MM.1S (cell line): ENCODE data around the gene FHDC1.

Source experiments
- EZH2 ChIP-seq: fragments of 300-600 bp; sonication (generic); optimal IDR thresholded peaks from 2 replicates; pipeline ENCODE3; 2017; ENCODE audit warnings: low read depth, mild to moderate bottlenecking, antibody characterized with exemption, low read length, mixed read lengths
- EZH2phosphoT487 ChIP-seq: fragments of 300-600 bp; sonication (generic); IDR thresholded peaks from 2 replicates; pipeline ENCODE4 v1.6.1; 2018; ENCODE audit warnings: antibody characterized with exemption, low read length
- TF ChIP-seq, protein P1 (sequence below): fragments of 300-600 bp; sonication (generic); IDR thresholded peaks from 2 replicates; pipeline ENCODE4 v1.5.1; 2016; ENCODE audit warnings: antibody characterized with exemption, low read length, mixed read lengths

DNA sequence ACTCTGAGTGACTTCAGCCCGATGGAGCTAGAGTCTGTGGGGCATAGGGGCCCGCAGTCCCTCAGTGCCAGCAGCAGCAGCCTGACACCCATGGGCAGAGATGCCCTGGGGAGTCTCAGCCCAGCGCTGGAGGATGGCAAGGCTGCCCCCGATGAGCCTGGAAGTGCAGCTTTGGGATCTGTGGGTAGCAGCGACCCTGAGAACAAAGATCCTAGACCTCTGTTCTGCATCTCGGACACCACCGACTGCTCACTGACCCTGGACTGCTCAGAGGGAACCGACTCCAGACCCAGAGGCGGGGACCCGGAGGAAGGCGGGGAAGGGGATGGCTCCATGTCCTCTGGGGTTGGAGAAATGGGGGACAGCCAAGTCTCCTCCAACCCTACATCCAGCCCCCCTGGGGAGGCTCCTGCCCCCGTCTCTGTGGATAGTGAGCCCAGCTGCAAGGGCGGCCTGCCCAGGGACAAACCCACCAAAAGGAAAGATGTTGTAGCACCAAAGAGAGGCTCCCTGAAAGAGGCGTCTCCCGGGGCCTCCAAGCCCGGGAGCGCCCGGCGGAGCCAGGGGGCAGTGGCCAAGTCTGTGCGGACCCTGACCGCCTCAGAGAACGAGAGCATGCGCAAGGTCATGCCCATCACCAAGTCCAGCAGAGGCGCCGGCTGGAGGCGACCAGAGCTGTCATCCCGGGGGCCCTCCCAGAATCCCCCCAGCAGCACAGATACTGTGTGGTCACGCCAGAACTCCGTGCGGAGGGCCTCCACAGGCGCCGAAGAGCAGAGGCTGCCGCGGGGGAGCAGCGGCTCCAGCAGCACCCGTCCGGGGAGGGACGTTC lies 39.5 kb downstream of the FHDC1 start:
- TF ChIP-seq, protein P1, sequence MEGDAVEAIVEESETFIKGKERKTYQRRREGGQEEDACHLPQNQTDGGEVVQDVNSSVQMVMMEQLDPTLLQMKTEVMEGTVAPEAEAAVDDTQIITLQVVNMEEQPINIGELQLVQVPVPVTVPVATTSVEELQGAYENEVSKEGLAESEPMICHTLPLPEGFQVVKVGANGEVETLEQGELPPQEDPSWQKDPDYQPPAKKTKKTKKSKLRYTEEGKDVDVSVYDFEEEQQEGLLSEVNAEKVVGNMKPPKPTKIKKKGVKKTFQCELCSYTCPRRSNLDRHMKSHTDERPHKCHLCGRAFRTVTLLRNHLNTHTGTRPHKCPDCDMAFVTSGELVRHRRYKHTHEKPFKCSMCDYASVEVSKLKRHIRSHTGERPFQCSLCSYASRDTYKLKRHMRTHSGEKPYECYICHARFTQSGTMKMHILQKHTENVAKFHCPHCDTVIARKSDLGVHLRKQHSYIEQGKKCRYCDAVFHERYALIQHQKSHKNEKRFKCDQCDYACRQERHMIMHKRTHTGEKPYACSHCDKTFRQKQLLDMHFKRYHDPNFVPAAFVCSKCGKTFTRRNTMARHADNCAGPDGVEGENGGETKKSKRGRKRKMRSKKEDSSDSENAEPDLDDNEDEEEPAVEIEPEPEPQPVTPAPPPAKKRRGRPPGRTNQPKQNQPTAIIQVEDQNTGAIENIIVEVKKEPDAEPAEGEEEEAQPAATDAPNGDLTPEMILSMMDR = no peak
- TF ChIP-seq EZH2 (no peak), EZH2phosphoT487 (no peak)
